Loucy (cell line): ENCODE measurements around the gene SETD3.

Experiments used
- CTCF ChIP-seq: fragments of 200-600 bp; sonication (generic); conservative IDR thresholded peaks from 2 replicates; pipeline ENCODE4 v1.5.1; 2014; ENCODE audit warnings: mild to moderate bottlenecking, antibody characterized with exemption, low read length
- EZH2phosphoT487 ChIP-seq: fragments of 200-600 bp; IDR thresholded peaks from 2 replicates; pipeline ENCODE4 v1.6.1; 2018; ENCODE audit warnings: antibody characterized with exemption, mild to moderate bottlenecking, moderate library complexity, borderline replicate concordance

DNA sequence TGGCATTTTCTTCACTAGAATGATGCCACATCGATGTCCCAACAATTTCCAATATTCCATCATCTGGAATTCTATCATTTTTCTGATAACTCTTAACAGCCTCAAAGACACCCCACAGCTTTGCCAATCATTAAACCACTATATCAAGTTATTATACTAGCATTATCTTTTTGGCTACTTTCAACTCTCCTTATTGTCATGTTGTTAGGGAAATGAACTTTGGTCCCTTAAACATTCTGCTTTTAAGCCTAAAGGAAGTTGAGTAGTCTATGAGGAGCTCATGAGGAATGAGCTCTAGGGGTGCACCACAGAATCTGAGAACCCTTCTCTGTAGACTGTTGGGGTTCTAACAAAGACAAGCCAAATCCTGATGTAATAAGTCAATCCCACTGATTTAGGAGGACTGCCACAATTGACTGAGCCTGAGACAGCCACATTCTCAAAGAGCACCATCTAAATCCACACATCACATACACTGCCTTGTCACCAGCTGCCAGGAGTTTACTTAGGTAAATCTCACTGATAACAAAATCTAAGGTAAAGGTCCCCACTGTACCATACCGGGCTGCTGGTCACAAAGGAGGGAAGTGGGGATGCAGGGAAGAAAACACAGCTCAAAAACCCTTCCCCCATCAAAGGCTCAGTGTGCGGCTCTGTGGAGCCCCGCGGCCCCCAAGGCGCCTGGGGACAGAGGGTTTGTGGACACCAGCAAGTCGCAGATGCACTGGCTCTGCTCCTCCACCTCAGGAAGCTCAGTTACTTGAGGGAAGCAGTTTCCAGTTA, 58.2 kb downstream of the SETD3 start:
- no peak for TF ChIP-seq CTCF
- no peak for TF ChIP-seq EZH2phosphoT487
